Measurements from ENCODE around the gene GBA2.

DNA sequence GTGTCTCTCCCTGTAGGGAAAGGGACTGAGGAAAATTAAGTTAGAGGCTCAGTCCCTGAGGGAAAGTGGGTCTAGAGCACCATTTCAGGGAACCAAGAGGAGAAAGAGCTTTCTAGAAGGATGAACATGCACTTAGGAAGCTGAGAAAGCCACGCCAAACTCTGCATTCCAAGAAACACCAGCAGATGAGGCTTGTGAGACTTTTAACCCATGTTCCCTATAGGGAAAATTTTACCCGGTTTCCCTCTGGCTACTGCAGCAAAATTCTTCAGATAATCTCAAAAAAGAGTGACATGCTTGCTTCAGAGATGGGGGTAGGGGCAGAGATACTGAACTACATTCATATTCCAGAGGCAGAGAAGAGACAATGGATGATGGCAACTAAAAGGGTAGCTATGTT lies 25.6 kb downstream of the GBA2 start:
- TF ChIP-seq EZH2 (IDR thresholded peaks at IDR 0.05; ENCODE audit: borderline replicate concordance, low read length) = no peak
- TF ChIP-seq, protein P1, sequence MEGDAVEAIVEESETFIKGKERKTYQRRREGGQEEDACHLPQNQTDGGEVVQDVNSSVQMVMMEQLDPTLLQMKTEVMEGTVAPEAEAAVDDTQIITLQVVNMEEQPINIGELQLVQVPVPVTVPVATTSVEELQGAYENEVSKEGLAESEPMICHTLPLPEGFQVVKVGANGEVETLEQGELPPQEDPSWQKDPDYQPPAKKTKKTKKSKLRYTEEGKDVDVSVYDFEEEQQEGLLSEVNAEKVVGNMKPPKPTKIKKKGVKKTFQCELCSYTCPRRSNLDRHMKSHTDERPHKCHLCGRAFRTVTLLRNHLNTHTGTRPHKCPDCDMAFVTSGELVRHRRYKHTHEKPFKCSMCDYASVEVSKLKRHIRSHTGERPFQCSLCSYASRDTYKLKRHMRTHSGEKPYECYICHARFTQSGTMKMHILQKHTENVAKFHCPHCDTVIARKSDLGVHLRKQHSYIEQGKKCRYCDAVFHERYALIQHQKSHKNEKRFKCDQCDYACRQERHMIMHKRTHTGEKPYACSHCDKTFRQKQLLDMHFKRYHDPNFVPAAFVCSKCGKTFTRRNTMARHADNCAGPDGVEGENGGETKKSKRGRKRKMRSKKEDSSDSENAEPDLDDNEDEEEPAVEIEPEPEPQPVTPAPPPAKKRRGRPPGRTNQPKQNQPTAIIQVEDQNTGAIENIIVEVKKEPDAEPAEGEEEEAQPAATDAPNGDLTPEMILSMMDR (conservative IDR thresholded peaks at IDR 0.05 in 1 of 2, IDR thresholded peaks at IDR 0.05 in 1 of 2; ENCODE audit: extremely low read depth in 1 of 2, insufficient read depth in 1 of 2, low read depth in 1 of 2, low read length in 2 of 2) = no peak

All from mammary epithelial cell (primary cell).